ENCODE data around the gene CRKL.

GRCh38 chr22:20980523-20980922 lies 63.3 kb downstream of the CRKL start:
- no peak for TF ChIP-seq CTCF (IDR thresholded peaks at IDR 0.05)
- no peak for TF ChIP-seq POLR2A (IDR thresholded peaks at IDR 0.05)

All from testis (tissue), 2 donors.